Embryonic facial prominence (tissue), 1 donor: ENCODE results near the gene MRPL4.
"Not testable (repeated sequence)": the region's sequence is repeated elsewhere in the genome, so short reads cannot be mapped to it uniquely, and the experiment has no call there.

ENCODE experiments used
- DNase-seq: peaks from one replicate; pipeline ENCODE4 v3.0.0-alpha.2; 2016; ENCODE audit errors: extremely low spot score

Gene MRPL4

DNA sequence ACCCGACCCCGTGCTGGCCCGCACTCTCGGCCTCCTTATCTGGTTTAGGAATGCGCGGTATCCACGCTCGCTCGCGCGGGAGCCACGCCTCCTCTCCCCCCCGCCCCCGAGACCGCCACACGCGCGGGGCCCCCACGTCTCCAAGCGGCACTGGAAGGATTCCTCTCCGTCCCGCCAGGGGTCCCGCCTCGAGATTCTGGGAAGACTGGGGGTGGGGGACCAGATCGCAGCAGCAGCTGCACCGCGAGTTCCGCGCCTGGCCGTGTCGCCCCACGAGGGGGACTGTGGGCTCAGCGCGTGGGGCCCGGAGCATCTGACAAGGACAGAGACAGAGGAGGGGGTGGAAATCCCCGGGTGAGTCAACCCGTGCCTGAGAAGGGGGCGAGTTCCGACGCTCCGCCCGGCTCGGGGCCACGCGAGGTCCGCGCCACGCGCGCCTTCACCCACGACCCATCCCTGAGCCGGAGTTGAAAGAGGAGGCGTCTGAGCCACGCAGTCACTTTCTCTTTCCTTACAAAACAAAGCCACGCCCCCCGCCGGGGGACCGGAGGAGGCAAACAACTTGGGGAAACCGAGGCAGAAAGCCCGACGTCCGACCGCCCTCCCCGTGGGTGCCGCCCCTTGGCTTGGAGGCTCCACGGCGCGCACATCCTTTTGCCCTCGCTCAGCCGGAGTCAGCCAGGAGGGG, 21.7 kb upstream of the MRPL4 start:
- DNase-seq = peak; percentile 71

DNA sequence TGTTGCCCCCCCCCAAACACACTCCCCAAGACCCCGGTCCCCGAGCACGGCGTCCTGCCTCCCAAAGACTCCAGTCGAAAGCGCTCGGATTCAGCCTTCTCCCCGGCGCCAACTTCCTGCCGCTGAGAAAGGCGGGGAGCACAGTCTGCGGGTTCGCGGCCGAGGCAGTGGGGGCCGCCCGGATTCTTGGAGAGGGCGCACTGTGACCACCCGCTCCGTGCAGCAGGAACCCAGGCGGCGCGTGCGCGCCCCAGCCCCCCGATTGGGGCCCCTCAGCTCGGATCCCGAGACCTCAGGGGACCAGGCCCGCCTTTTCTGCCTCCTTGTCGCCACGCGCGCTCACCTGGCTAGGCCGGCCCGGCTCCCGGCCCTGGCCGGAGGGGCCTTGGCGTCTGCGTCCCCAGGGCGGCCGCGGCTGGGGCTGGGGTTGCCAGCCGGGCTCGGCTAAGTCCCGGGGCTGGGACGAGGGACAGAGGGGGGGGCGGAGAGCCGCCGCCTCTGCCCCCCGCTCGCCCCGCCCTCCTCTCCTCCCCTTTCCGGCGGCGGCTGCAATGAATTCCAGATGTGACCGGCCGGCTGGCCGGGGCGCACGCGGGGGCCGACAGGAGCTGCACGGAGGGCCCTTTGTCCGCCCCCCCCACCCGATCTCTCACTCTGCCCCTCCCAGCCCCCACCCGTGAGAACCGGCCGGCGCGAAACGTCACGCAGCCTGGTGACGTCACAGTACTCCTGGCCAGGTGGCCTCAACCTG, 21.0 kb upstream of the MRPL4 start, which contains the start of gene S1PR2:
S1PR2 (minus strand) TSS at position 471 of the 751 bp plus-strand sequence. CDS start 6,426 bp downstream, outside the sequence.
- peak; percentile 71 for DNase-seq

DNA sequence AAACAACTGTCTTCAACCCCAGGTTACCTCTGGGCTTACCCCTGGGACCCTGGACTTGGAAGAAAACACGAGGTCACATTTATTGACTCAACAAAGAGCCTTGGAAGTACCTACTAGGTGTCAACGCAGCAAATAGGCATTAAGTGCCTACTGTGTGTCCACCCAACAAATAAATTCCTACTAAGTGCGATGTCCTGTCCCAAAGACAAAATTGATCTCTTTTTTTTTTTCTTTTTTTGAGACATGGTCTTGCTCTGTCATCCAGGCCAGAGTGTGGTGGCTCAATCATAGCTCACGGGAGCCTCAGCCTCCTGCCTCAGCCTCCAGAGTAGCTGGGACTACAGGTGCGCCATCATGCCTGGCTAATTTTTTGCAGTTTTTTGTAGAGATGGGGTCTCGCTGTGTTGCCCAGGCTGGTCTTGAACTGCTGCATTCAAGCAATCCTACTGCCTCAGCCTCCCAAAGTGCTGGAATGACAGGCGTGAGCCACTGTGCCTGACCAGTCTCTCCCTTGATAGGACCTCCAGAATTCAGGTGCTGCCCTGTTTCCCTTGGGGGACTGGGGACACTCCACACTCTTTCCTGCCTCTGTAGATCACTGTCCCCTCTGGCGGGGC, 20.3 kb upstream of the MRPL4 start:
- DNase-seq = no peak

GRCh38 chr19:10233946-10234345, 18.1 kb upstream of the MRPL4 start:
- DNase-seq = no peak

DNA sequence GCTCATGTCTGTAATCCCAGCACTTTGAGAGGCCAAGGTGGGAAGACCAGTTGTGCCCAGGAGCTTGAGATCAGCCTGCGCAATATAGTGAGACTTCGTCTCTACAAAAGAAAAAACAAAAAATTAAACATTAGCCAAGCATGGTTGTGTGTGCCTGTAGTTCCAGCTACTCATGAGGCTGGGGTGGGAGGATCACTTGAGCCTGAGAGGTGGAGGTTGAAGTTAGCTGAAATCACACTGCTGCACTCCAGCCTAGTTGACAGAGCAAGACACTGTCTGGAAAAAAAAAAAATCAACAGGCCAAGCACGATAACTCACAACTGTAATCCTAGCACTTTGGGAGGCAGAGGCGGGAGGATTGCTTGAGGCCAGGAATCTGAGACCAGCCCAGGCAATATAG, 17.0 kb upstream of the MRPL4 start:
- no peak for DNase-seq

GRCh38 chr19:10235409-10235808, 16.6 kb upstream of the MRPL4 start:
- DNase-seq = not testable (repeated sequence)

GRCh38 chr19:10237702-10238101, 14.3 kb upstream of the MRPL4 start:
- DNase-seq = no peak

GRCh38 chr19:10238172-10238783, 13.7 kb upstream of the MRPL4 start:
- DNase-seq = peak; percentile 20

GRCh38 chr19:10241826-10242449, 10.1 kb upstream of the MRPL4 start:
- not testable (repeated sequence) for DNase-seq

DNA sequence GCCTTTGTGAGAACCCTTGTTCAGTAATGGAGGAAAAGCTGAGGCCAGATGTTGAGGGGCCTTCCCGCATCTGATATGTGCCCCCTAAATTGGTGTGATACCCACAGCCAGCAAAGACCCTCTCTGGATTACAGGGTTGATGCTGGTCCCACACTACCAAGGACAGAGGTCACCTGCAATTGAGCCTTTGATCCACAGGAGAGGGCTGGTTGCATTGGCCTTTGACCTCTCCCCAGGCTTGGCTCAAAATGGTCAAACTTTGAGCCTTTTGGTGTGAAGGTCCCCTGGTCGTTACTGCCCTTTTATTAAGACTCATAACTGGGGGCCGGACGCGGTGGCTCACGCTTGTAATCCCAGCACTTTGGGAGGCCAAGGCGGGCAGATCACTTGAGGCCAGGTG, 8.4 kb upstream of the MRPL4 start:
- no peak for DNase-seq

- DNase-seq = no peak
These were observed 6.7 kb upstream of the MRPL4 start for GRCh38 chr19:10245189-10245939.

- no peak for DNase-seq
These were observed 5.5 kb upstream of the MRPL4 start for GRCh38 chr19:10246511-10246910.

- no peak for DNase-seq
These were observed 693 bp downstream of the MRPL4 start for GRCh38 chr19:10252707-10253106.

GRCh38 chr19:10254244-10254643, 2.2 kb downstream of the MRPL4 start:
- no peak for DNase-seq

GRCh38 chr19:10255358-10255757, 3.3 kb downstream of the MRPL4 start:
- no peak for DNase-seq

DNA sequence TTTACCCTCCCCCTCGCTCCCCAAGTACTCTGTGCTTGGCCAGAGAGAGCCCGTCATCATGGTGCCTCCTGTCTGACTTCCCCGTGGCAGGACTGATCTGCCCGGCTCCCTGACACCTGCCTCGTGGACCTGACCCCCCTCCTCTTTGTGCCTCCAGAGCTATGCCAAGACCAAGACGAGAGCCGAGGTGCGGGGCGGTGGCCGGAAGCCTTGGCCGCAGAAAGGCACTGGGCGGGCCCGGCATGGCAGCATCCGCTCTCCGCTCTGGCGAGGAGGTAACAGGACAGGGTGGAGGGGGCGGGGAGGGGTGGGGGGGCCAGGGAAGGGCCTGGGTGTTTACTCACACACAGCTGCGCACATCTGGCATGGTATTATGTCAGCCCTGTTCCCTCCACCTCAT, 4.5 kb downstream of the MRPL4 start:
- no peak for DNase-seq

GRCh38 chr19:10256970-10257615, 5.1 kb downstream of the MRPL4 start:
- no peak for DNase-seq

DNA sequence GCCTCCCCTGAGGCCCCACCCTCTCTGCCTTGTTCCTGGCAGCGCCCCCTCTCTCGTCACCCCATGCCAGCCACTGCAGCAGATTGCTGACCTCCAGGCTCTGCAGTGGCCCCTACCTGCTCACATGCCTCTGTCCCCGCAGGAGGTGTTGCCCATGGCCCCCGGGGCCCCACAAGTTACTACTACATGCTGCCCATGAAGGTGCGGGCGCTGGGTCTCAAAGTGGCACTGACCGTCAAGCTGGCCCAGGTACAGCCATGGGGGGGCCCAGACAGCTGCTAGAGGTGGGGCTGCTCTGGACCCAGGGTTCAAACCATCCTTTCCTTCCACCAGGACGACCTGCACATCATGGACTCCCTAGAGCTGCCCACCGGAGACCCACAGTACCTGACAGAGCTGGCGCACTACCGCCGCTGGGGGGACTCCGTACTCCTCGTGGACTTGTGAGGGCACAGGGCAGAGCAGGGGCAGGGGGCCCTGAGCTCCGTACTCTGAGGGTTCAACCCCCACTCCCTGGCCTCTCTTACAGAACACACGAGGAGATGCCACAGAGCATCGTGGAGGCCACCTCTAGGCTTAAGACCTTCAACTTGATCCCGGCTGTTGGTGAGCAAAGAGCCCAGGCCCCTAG, 6.2 kb downstream of the MRPL4 start:
- no peak for DNase-seq

GRCh38 chr19:10259162-10259905, 7.3 kb downstream of the MRPL4 start:
- DNase-seq = no peak
